Lower leg skin (tissue), 4 donors: ENCODE measurements around the gene KRT3. TPM values are rescaled to one million over a fixed set of nuclear protein-coding genes. Genes with fewer than 3 reads are reported as not detected.

Source experiments
- DNase-seq, 2 donors: peaks; one replicate each; pipeline ENCODE4 v3.0.0-alpha.2; 2019; ENCODE audit warnings: low spot score in 2 of 2
- H3K4me3 ChIP-seq: fragments of 200-600 bp; sonication (generic); 2 replicates; pipeline ENCODE4 v1.5.1; 2017; ENCODE audit warnings: mild to moderate bottlenecking, low read depth; ENCODE audit not compliant: poor library complexity, severe bottlenecking
- CTCF ChIP-seq, 3 donors: fragments of 450-650 bp; IDR thresholded peaks; one replicate each; pipeline ENCODE4 v1.5.1; 2016; ENCODE audit warnings: antibody characterized with exemption in 3 of 3, mild to moderate bottlenecking in 3 of 3, moderate library complexity in 2 of 3
- POLR2A ChIP-seq, 2 donors: fragments of 450-650 bp; IDR thresholded peaks; one replicate each; pipeline ENCODE4 v1.6.1; 2016 to 2017; ENCODE audit warnings: antibody characterized with exemption in 2 of 2, mild to moderate bottlenecking in 1 of 2, moderate library complexity in 1 of 2
- WGBS, 2 donors: methylation state at CpG; one replicate each; pipeline ENCODE4 v1.1.5; 2018; 5-methylcytosine and 5-hydroxymethylcytosine counted together
- intact Hi-C: fragments of 100-400 bp; cut with DNase I; formaldehyde crosslinking; loops from one replicate; pipeline ENCODE4 v1.15.0; 2023; ENCODE audit warnings: low total_unique reads
- total RNA-seq, 4 donors: library from RNA; depleted of rRNA; stranded (reverse); fragments of >200 nt; gene quantifications; one replicate each; pipeline ENCODE4 v1.1.0, GENCODE V29; 2016

The KRT3 gene
- total RNA-seq, 4 donors from 2014 or later, result not detected

DNA sequence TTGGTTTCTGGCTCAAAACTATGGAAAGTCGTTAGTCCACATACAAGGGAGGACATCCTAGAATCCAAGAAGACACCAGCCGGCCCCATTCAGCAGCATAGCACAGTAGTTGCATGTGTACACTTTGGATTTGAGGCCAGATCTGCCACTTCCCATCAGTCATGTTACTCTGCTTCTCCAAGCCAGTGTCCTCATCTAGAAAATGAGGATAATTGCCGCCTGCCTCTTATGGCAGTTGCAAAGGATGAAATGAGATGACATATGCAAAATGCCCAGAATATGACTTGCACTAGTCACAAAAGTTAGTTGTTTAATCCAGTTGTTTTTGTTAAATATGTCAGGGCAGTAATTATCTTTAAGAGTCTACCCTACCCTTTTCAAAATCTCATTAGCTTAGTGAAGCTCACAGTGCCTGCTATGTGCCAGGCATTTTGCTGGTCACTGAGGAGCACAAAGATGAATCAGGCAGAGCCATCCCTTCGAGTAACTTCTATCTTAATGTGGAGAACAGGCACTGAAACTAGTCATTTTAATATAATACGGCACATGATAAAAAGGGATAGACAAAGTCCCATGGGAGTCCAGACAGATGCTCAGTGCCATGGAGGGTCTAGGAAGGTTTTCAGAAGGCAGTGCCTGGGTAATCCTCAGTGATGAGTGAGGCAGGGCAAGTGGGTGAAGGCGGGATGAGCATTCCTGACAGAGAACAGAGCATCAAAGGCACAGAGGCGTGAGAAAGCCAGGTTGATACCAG lies 12.2 kb downstream of the KRT3 start:
- TF ChIP-seq CTCF (IDR thresholded peaks at IDR 0.05), result no peak
- TF ChIP-seq POLR2A (IDR thresholded peaks at IDR 0.05), result no peak
- DNase-seq, result no peak
- WGBS, 2 donors, result 87 to 89% methylated on average over 7 of the region's 7 CpGs
- no peak overlapping the region for H3K4me3 ChIP-seq
- intact Hi-C loops, result no loop called here

DNA sequence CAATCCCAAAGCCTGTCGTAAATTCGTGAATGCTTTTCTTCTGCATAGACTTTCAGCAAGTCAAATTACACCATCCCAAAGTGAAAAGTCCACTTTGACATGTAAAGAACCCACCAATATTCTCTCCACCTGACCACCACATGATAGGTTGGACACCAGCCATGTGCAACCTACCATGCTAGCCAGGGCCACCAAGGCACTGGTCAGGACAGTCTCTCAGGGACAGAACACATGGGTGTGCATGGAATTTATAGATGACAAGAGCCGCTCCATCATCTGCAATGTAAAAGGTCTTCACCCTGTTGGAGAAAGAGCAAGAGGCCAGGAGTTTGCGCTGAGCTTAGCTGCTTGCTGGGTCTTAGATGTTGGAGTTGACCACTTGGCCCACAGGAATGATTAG lies 13.4 kb downstream of the KRT3 start:
- 93 to 99% methylated on average over 4 of the region's 4 CpGs for WGBS, 2 donors
- H3K4me3 ChIP-seq, result no peak overlapping the region
- TF ChIP-seq CTCF (IDR thresholded peaks at IDR 0.05), result no peak
- TF ChIP-seq POLR2A (IDR thresholded peaks at IDR 0.05), result no peak
- DNase-seq, result peak in 1 of 2 donors; percentile 63
- intact Hi-C loops, result no loop called here

- 78 to 90% methylated on average over 4 of the region's 4 CpGs for WGBS, 2 donors
- intact Hi-C loops, result no loop called here
- DNase-seq, result no peak
- TF ChIP-seq POLR2A (IDR thresholded peaks at IDR 0.05) (no peak), CTCF (IDR thresholded peaks at IDR 0.05) (no peak)
- H3K4me3 ChIP-seq, result no peak overlapping the region
These were observed 14.4 kb downstream of the KRT3 start for GRCh38 chr12:52781399-52782082.

DNA sequence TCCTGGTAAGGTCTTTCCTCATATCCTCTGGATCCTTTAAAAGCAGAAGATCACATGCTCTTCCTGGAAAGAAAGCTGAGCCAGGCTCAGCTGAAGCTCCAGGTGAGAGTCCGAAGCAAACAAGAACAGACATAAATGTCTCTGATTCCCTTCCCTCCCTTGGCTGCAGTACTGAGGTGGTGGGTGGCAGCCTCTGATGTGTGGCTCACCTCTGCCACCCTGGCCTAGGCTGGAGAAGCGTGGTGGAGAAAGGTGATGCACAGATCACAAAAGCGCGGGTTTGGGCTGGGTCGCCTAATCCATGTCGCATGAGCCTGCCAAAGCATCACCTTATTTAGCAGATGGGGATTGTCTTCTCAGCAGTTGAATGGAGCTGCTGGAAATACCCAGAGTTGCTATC lies 16.0 kb downstream of the KRT3 start:
- intact Hi-C loops, result no loop called here
- WGBS, 2 donors, result 83 to 85% methylated on average over 6 of the region's 6 CpGs
- peak in 1 of 2 donors; percentile 59 for DNase-seq
- no peak overlapping the region for H3K4me3 ChIP-seq
- no peak for TF ChIP-seq CTCF (IDR thresholded peaks at IDR 0.05)
- no peak for TF ChIP-seq POLR2A (IDR thresholded peaks at IDR 0.05)

DNA sequence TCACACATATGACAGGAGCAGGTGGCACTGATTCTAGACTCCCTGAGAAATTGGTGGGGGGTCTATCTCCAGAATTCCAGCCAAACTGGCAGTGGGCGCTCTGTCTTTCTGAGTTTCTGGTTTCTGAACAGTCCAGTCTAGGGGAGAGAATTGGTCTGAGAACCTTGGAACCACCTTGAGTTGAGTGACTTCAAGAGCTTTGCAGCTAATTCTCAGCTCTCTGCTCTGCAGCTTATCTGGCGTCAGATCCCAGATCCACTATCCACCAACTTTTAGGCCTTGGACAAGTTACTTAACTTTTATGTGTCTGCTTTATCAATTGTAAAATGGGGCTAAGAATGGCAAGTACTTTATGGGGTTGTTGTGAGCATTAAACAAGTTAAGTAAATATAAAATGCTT lies 17.1 kb downstream of the KRT3 start:
- H3K4me3 ChIP-seq, result no peak overlapping the region
- WGBS, 2 donors, result 90 to 93% methylated on average over 2 of the region's 2 CpGs
- no peak for DNase-seq
- no peak for TF ChIP-seq POLR2A (IDR thresholded peaks at IDR 0.05)
- intact Hi-C loops, result no loop called here

GRCh38 chr12:52777566-52777965 lies 18.4 kb downstream of the KRT3 start:
- TF ChIP-seq CTCF (IDR thresholded peaks at IDR 0.05) (no peak), POLR2A (IDR thresholded peaks at IDR 0.05) (no peak)
- WGBS, 2 donors, result 87 to 91% methylated on average over 4 of the region's 4 CpGs
- no peak for DNase-seq
- intact Hi-C loops, result no loop called here
- H3K4me3 ChIP-seq, result no peak overlapping the region
